GM12872 (cell line): ENCODE measurements around the gene LNX1.

Source experiments
- TF ChIP-seq, protein P1 (sequence below): IDR thresholded peaks from 3 replicates; pipeline ENCODE4 v1.5.1; 2011; ENCODE audit warnings: low read depth, mild to moderate bottlenecking, low read length, moderate library complexity; ENCODE audit not compliant: insufficient read depth

LNX1 gene

DNA sequence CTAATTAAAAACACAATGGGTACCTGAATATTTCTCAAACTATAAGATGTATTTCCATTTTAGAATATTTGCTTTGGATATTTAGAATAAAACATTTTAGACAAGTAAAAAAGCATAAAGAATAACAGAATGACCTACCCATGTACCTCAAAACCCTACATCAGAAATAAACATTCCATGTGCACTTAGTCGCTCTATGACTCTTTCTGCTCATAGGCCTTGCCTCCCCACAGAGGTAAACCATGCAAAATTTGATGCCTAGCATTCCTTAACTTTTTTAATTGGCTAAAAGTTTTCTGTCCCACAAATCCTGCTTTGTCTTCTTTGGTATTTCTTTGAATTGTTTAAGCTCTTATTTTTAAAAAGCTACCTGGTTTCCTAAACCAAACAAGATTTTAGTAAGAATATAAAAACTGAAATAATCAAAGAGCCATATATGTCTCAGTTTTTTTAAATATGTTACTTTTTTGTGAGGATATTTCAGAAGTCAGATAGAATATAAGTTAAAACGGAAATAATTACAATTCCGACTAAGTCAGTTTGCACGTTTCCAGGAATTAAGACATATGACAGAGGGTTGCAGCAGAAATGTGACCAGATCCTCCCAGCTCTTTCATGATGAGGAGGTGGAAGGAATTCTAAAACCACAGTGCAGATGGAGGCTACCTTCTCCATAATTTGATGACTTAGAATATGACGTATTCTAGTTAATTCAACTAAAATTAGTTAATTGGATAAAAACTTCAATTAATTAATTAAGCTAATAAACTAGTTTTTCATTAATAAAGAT is 111.4 kb downstream of the LNX1 start:
- TF ChIP-seq, protein P1, sequence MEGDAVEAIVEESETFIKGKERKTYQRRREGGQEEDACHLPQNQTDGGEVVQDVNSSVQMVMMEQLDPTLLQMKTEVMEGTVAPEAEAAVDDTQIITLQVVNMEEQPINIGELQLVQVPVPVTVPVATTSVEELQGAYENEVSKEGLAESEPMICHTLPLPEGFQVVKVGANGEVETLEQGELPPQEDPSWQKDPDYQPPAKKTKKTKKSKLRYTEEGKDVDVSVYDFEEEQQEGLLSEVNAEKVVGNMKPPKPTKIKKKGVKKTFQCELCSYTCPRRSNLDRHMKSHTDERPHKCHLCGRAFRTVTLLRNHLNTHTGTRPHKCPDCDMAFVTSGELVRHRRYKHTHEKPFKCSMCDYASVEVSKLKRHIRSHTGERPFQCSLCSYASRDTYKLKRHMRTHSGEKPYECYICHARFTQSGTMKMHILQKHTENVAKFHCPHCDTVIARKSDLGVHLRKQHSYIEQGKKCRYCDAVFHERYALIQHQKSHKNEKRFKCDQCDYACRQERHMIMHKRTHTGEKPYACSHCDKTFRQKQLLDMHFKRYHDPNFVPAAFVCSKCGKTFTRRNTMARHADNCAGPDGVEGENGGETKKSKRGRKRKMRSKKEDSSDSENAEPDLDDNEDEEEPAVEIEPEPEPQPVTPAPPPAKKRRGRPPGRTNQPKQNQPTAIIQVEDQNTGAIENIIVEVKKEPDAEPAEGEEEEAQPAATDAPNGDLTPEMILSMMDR: no peak

DNA sequence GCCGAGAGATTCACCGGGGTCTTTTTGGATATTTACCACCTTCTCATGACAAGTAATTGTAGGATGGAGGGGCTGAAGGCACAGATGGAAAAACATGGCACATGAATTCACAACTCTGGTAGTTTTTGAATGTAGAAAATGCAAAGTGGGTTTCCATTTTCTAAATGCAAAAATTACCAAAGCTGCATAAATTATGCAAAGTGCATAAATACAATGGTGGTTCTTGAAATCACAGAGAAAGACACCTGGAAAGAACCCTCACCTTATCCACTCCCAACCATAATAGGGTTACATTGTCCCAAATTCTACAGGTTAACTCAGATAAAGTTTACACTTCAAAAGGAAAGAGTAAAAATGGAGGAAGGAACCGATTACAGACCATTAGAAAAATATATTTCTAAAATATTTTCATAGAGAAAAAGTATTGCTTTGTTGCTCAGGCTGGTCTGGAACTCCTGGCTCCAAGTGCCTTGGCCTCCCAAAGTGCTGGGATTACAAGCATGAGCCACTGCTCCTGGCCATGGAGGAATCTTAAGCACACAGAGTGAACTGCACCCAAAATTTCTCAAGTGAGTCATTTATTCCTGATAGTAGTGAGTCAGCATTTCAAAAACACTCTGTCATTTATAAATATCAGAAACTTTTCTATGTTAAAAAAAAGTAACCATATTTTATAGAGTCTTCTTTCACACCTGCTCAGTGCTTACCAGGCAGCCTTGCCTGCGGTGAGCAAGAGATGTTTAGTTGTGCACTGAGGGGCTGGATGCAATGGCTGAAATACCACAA is 112.4 kb downstream of the LNX1 start:
- TF ChIP-seq, protein P1: no peak

DNA sequence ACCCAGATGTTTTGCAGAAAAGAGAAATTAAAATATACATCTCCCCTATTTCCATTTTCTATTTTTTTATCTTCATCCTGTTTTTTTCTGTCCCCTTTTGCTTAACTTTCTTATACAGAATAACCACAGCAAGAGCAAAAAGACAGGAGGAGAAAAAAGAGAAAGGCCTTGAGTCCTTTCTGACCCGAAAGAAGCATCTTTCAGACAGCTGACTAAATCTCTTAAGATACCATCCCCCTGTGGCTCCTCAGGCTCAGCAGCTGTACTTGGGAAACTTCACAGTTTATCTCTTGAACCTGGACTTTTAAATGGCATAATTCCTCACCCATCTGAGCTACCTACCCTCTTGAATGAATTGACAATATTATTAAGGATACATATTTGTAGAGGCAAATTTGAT is 113.7 kb downstream of the LNX1 start:
- TF ChIP-seq, protein P1: no peak

DNA sequence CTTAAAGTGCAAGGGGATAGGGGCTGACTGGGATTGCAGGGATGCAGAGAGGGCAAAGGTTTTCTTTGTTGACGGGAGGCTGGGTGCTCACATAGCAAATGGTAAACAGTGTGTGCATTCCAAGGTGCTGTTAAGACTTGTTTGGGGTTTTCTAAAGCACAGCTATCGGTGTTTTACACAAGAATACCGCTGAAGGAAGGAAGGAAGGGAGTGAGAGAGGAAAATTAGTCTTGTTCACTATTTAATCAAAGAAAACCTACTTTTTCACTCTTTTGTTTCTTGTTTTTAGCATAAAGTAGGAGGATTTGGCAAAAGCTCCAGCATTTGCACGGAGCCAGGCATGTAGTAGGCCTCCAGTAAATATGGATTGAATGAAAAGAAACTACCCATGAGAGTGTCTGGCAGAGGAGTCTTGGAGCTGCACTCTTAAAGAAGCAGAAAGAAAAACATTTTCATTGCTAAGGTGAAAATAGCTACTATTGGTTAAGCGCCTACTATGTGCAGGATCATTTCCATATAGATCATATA is 114.2 kb downstream of the LNX1 start:
- TF ChIP-seq, protein P1: no peak

DNA sequence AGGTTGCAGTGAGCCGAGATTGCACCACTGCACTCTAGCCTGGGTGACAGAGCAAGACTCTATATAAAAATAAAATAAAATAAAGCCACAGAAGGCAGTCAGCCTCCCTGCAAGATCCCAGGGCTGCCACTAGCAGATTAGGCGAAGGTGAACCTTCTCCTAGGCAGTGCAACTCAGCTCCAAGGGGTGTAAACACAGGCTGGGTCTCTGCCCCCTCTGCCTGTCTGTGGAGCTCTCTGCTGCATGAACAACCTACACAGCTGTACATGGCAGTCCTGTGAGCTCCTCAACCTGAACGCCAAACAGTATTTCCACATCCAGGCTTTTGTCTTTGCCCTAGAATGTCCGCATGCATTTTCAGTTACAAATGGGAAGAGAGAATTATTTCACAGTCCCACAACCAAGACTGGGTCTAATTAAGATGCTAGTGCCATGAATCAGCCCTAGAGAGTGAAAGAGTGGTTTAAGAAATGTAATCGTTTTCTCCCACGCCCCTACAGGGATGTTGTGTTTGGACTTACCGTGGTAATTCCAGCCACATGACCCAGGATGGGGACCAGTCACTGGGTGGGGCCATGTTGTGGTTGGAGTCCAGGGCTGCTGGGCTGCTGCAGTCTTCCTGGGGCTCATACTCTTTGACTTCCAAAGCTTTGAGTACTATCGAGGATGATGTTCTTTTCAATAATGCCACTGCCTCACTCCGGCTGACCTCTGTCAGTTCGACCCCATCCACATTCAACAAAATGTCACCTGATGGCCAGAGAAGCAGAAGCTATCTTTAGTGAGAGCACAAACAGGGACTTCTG is 114.9 kb downstream of the LNX1 start:
- TF ChIP-seq, protein P1: no peak

DNA sequence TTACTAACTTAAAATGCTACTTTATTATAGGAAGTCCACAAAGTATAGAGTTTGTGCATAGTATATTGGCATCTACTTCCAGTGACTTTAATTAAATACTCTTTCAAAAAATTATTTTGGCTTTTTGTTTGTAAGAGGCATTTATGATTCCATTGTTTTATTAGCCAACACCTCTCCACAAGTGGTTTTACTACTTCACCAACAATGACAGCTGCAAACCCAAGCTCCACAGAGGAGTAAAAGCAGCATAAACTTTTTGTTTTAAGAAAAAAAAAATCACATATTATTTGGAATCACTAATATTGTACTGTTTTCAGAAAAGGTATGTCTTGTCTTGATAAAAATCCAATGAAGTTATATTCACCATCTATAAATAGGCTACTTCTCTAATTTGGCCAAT is 125.4 kb downstream of the LNX1 start:
- TF ChIP-seq, protein P1: no peak

DNA sequence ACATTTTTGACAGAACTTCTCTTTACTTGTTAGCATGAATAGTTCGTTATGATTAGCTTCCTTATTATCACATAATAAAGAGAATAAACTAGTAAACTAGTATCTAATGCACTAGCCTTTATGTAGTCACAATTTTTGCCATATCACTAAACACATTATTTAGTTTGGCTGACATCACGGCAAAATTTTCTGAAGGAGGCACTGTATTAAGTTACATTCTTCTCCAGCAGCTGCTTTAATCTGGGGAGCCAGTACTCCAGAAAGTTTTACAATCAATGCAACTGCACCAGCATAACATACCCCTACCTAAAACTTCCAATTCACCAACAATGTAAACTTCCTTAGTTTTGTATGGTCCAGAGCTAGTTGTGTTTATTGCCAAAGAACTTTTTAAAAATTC is 126.0 kb downstream of the LNX1 start:
- TF ChIP-seq, protein P1: no peak
